NCI-H1930 (cell line): ENCODE measurements around the gene IKZF4.
A peak's percentile ranks its signal among the peaks of the same experiment; 100 is the strongest.
"Not testable (repeated sequence)": the region's sequence is repeated elsewhere in the genome, so short reads cannot be mapped to it uniquely, and the experiment has no call there.

Experiments used
- DNase-seq, 2 experiments: peaks; one replicate each; lab custom pipeline; 2025; lab: John Stamatoyannopoulos, UW

Gene IKZF4

DNA sequence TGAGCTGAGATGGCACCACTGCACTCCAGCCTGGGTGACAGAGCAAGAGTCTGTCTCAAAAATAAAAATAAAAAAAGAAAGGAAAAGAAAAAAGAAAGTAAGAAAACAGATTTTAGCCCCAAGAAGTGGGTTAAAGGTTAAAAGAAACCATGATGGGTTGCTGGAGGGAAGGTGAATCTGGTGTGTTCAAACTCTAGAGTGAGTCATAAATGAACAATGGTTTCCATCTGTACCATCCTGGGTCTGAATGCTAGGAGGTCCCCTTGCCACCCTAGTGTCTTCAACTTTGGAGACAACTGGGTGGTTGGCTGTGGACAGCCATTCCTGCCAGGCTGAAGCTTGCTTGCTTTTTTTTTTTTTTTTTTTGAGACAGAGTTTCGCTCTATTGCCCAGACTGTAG, 19.3 kb downstream of the IKZF4 start:
- no peak for DNase-seq

DNA sequence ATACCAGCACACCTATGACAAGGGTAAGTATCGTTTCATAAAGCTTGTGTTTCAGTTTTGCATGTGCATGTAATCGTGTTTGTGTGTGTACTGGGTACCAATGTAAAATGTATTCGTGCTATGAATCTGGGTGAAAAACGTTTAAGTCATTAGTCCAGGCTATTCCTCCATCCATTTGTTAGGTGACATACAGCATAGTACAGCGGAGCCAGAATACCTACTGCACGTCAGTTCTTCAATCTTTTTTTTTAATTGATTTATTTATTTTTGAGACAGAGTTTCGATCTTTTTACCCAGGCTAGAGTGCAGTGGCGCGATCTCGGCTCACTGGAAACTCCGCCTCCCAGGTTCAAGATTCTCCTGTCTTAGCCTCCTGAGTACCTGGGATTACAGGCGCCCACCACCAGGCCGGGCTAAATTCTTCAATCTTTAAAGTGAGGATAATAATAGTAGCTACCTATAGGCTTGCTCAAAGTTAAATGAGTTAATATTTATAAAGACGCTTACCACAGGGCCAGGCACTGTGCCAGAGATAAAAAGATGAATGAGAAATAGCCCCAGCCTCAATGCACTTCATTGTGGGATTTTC, 20.2 kb downstream of the IKZF4 start:
- DNase-seq, result no peak

DNA sequence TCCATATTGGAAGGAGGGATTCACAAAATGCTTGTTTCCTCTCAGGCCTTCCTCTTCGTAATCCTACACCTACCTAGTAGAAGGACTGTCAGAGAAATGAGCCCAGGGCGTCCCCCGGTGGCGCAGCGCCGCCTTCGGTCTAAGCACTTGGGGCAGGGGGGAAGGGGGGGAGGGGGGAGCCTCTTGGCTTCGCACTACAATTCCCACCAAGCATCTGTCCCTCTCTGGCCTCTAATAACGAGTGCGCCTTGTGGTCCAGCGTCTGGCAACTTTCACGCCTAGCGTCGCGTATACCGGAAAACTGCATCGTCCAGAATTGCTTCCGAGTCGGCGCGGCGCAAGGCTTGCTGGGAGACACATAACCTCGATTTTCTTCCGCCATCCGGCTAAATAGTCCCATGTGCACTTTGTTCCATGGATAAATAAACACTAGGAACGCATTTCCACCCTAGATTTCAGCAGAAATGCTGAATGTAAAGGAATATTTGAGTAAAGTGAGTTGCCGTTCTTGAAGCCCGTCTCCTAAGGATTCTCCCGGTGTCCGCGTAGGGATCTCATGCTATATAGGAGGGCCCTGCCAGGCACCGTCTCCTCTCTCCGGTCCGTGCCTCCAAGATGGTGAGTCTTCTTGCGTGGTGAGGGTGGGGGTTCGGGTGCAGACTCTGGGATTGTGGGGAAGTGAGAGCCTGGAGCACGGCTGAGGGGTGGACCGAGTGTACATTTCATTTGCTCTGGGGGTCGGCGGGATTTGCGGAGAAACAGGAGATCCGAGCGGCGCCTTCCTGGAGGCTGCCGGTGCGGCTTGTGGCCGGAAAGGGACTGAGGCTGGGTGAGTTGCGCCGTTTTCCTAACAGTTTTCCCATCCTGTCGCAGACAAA, 20.9 kb downstream of the IKZF4 start, which contains the start of gene RPS26:
RPS26 (plus strand) TSS at position 367 of the 878 bp plus-strand sequence; CDS start at position 616, 249 bp downstream.
- peak; percentile 98 to 99 for DNase-seq

DNA sequence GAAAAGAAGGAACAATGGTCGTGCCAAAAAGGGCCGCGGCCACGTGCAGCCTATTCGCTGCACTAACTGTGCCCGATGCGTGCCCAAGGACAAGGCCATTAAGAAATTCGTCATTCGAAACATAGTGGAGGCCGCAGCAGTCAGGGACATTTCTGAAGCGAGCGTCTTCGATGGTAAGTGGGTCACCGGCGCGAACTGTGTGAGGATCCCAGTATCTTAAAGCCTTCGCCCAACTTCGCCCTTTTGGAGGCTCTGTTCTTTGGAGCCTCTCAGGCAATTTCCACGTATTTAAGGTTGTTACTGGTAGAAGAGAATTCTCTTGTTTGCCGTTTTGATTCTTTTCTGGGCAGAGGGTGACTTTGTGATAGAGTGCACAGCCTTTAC, 21.6 kb downstream of the IKZF4 start:
- not testable (repeated sequence) for DNase-seq

GRCh38 chr12:56042843-56043242, 22.0 kb downstream of the IKZF4 start:
- DNase-seq, result no peak

DNA sequence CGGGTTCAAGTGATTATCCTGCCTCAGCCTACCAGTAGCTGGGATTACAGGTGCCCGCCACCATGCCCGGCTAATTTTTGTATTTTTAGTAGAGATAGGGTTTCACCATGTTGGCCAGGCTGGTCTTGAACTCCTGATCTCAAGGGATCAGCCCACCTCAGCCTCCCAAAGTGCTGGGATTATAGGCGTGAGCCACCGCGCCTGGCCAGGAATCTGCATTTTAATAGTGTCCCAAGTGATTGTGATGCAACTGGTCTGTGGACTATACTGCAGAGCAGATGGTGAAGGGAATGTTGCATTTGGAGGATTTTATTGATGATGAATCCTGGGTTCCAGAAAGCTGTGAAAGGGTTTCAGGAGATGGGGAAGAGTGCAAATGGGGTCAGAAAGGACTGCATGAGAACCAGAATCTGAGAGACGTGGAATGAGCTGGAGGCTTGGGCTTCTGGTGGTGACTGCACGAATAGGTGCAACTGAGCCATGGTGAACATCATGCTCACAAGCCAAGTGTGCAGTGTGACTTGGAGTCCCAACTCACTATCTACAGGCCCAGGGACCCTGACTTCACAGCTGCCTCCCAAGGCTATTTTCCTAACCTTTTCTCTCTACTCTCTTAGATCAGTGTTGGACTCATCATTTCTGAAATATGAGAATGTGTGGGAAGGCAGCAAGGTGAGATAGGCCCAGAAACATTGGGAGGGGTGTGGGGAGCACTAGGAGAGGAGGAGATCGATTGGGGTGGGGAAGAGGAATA, 25.4 kb downstream of the IKZF4 start:
- DNase-seq, result no peak

GRCh38 chr12:56053407-56053893, 32.6 kb downstream of the IKZF4 start:
- DNase-seq, result no peak

- DNase-seq, result not testable (repeated sequence)
Observed at GRCh38 chr12:56059964-56060363, 39.1 kb downstream of the IKZF4 start.

DNA sequence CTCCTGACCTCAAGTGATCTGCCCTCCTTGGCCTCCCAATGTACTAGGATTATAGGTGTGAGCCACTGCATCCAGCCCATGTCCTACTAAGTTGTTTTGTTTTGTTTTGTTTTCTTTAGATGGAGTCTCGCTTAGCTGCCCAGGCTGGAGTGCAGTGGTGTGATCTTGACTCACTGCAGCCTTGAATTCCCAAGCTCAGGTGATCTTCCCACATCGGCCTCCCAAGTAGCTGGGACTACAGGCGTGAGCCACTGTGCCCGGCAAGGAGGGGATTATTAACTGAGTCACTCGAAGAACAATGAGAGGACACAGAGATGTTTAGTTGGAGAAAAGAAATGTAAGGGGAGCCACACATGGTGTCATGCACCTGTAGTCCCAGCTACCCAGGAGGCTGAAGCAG, 41.1 kb downstream of the IKZF4 start:
- no peak for DNase-seq

GRCh38 chr12:56062996-56063395, 42.2 kb downstream of the IKZF4 start:
- DNase-seq, result no peak

GRCh38 chr12:56071648-56072047, 50.8 kb downstream of the IKZF4 start:
- DNase-seq, result no peak

DNA sequence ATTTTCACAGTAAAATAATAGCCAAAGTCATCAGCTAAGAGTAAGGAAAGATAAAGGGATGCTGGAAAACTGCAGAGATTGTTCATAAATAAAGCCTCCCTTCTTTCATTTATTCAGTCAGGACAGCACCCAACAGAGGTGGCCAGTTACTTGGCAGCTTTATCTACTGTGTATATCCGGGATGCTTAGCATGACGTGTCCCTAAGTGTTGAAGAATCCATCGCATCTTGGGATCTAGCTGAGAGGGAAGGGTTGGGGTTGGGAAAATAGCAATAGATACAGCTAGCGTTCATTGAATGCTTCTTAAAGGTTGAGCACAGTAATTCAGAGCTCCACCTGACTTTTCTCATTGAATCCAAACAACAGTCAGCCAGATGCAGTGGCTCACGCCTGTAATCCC, 53.6 kb downstream of the IKZF4 start:
- DNase-seq, result no peak

DNA sequence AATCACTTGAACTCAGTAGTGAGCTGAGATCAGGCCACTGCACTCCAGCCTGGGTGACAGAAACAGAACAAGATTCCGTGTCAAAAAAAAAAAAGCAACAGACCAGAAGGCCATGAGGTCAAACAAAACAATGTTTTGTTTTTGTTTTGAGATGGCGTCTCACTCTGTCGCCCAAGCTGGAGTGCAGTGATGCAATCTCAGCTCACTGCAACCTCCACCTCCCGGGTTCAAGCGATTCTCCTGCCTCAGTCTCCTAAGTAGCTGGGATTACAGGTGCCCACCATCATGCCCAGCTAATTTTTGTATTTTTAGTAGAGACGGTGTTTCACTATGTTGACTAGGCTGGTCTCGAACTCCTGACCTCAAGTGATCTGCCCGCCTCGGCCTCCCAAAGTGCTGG, 57.1 kb downstream of the IKZF4 start:
- DNase-seq, result not testable (repeated sequence)

GRCh38 chr12:56078427-56078826, 57.6 kb downstream of the IKZF4 start:
- DNase-seq, result no peak

GRCh38 chr12:56078931-56079722, 58.3 kb downstream of the IKZF4 start:
- DNase-seq, result peak in 1 of 2 experiments; percentile 64

- peak in 1 of 2 experiments; percentile 43 for DNase-seq
Observed at GRCh38 chr12:56079723-56080555, 59.1 kb downstream of the IKZF4 start, which contains the start of gene ERBB3. TSS of gene ERBB3 (plus strand) at chr12:56080165. CDS start at chr12:56080301, 136 bp downstream.

DNA sequence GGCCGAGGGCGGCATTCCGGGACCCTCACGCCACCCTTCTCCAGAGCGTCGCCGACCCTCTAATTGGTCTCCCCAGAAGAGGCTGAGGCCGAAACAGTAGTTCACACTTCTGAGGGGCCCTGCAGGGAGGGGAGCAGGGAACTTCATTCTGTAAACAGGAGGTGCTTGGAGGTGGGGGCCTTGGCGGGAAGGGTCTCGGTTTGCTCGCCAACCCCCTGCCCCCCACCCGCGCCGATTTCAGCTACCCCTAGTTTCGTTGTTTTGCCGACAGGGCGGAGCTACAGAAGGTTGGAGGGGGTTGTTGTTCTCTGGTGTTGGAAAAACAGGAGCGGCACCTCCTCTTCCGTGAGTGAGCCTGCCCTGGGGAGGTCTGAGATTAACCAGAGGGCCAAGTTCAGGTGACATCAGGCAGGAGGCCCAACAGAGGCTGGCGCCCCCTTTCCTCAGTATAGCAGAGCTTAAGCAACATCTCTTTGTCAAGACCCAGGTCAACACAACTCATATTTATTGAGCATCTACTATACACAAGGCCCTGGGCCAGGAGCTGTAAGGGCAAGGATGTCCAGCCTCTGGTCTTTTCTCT, 59.8 kb downstream of the IKZF4 start:
- no peak for DNase-seq

DNA sequence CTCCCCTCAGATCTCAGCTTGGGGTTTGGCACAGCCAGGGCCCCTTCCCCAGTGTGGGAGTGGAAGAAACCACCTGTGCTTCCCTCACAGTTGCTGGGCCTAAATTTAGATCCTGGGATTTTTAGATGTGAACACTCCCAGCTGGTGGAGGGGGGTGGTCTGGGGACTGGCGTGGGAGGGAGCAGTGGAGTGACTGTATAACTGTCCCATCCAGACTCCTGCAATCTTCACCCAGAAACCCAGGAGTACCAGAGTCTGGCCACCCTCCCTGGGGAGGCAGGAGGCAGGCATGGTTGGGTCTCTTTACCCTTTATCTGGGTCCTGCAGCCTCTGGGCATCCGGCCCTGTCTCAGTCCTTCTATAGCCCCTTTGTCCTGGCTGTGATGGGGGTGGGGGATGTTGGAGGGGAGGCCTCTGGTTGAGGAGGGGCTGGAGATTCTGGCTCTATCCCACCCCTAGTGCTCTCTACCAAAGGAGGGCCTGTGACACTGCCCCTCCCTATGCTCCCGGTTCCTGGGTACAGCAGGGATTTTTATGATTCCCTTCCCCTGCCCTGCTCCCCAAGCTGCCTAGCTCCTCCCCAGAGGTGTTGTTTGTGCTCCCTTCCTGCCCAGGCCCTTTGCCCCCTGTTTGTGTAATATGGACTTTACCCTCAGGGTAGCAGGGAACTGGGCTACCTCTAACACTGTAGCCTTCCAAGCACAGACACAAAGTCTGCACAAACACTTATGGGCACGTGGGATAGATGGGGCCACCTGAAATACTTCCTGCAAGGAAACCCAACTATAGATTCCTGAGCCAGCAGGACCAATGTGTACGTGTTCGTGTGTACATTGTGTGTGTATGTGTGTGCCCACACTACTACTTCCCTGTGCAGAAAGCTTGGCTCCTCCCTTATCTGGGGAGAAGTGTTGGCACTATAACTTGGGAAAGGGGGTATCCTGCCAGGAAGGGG, 60.8 kb downstream of the IKZF4 start:
- no peak for DNase-seq

DNA sequence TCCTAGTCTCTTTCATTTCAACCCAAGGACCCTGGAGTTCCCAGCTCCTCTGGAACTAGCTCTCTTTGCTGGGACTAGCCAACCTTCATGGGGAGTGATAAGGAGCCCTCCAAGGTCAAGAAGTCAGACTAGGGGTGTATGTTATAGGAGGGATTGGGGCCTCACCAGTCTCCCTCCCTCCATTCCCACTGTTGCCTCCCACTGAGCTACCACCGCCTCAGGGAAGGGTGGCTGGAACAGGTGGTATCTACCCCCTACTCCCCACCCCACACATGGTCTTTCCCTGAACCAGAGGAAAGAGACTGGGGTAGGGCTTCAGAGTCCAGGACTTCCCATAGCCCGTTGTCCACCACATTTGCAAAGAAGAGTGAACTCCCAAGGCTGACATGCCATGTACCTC, 61.5 kb downstream of the IKZF4 start:
- no peak for DNase-seq
